ENCODE measurements around the gene MAMSTR.

DNA sequence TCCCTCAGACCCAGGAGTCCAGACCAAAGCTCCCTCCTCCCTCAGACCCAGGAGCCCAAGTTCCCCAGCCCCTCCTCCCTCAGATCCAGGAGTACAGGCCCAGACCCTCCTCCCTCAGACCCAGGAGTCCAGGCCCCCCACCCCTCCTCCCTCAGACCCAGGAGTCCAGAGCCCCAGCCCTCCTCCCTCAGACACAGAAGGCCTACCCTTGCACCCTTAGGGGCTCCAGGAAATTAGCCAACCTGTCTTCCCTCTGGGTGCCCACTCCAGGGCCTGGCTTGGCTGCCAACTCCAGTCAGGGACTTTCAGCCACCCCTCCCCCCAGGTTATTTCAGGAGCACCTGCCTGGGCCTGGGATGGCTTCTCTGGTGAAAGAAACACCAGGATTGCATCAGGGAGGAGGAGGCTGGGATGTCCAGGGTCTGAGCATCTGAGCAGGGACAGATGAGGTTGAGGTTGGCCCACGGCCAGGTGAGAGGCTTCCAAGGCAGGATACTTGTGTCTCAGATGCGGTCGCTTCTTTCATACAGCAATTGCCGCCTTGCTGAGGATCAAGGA, 35.6 kb upstream of the MAMSTR start, which contains the start of gene FGF21:
- TF ChIP-seq, protein P1, sequence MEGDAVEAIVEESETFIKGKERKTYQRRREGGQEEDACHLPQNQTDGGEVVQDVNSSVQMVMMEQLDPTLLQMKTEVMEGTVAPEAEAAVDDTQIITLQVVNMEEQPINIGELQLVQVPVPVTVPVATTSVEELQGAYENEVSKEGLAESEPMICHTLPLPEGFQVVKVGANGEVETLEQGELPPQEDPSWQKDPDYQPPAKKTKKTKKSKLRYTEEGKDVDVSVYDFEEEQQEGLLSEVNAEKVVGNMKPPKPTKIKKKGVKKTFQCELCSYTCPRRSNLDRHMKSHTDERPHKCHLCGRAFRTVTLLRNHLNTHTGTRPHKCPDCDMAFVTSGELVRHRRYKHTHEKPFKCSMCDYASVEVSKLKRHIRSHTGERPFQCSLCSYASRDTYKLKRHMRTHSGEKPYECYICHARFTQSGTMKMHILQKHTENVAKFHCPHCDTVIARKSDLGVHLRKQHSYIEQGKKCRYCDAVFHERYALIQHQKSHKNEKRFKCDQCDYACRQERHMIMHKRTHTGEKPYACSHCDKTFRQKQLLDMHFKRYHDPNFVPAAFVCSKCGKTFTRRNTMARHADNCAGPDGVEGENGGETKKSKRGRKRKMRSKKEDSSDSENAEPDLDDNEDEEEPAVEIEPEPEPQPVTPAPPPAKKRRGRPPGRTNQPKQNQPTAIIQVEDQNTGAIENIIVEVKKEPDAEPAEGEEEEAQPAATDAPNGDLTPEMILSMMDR (IDR thresholded peaks at IDR 0.05) = no peak
- TF ChIP-seq POLR2A (IDR thresholded peaks at IDR 0.05; ENCODE audit: low read depth) = no peak
- TF ChIP-seq POLR2AphosphoS5 (IDR thresholded peaks at IDR 0.05) = no peak
- no peak for TF ChIP-seq EP300 (IDR thresholded peaks at IDR 0.05)
